Dedifferentiated amniotic fluid mesenchymal stem cell (primary cell): ENCODE measurements around the gene CLEC7A.

Experiments used
- DNase-seq: peaks from one replicate; pipeline ENCODE4 v3.0.0-alpha.2; 2016; ENCODE audit errors: extremely low spot score

The CLEC7A gene

DNA sequence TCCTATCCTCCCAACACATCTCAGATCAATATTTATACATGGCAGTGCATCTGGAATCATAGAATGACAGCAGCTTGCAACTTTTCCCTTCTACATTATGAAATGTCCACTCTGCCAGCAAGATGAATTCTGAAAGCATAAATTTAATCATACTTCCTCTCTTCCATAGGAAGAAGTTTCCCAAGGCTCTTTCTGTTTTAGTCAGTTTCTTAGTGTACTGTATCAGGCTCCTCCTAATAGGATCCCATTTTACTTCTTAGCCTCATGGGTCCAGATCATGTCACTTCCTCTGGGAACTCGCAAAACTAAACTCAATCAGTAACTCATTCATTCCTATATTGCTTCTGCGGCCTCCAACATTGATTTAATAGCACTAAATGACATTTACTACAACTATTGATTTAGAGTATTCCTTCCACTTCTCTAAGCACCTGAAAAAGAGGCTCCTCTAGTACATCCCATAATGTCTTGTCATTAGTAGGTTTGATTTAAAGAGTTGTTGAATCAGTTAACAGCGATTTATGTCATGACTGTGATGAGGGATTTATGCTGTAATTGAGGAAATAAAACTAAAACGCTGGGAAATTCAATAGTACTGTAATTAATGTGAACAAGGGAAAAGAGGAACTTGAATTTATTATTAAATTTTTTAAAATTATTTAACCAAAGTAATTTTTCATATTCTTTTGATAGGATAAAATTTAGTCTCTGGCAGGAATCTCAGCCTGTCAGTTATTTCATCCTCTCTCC, 35.2 kb downstream of the CLEC7A start:
- no peak for DNase-seq

DNA sequence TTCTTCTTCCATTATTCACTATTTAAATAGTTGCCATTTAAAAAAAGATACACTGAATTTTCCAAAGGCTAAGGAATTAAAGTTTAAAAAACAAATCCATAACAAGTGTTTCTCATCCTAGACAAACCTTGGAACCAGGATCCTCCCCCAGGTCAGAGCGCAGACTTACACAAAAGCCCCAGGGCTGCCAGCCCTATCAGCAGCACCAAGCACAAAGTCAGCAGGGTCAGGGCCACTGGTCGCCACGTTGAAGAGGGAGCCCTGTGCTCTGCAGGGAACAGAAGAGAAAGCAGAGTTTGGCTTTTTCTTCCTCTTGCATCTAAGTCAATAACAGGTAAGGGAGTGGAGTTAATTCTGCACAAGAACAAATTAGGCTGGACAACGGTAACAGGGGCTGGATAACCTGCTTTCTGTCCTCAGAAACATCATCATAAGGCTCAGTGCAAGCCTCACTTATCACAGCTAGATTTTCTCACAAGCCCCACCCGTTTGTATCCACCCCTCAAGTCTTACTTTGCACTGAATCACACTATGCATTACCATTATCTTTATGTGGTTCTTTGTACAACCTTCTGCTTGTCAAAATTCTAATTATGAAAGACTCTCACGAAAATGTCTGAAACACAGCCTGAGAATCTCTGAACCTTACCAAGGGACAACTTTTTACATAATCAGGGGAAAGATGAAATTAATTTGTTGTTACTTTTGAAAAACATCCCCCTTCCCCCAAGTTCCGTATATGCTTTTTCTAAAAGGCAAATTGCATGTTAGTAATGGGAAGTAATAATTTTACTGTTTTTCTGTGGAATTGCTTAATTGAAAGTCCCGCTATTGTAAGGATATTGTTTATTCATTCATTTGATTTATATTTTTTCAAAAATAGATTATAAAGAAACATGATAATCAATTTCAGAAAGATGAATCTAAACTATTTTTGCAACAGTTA, 40.8 kb downstream of the CLEC7A start:
- DNase-seq = no peak

DNA sequence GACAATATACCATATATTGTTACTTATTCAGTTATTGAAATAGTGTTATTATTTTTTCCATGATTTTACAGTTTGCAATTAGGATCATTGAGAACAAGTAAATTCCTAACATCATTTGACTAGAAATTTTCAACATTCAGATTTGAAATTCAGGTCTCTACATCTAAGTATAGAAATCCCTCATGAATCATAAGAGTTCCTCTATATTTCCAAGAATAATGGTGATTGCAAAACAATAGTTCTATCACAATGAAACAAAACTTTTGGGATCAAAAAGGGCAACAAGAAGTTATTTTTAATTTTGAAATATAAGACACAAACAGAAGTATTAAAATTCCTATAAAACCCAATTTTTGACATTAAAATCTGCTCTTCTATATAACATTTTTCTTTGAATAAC, 42.0 kb downstream of the CLEC7A start:
- DNase-seq = no peak

DNA sequence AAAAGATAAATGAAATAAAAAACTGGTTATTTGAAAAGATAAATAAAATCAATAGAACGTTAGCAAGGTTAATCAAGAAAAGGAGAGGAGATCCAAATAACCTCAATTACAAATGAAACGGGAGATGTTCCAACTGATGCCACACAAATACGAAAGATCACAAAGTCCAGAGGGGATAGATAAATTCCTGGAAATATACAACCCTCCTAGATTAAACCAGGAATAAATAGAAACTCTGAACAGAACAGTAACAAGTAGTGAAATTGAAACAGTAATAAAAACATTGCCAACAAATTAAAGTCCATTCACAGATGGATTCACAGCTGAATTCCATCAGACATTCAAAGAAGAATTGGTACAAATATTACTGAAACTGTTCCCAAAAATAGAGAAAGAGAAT, 43.6 kb downstream of the CLEC7A start:
- no peak for DNase-seq

DNA sequence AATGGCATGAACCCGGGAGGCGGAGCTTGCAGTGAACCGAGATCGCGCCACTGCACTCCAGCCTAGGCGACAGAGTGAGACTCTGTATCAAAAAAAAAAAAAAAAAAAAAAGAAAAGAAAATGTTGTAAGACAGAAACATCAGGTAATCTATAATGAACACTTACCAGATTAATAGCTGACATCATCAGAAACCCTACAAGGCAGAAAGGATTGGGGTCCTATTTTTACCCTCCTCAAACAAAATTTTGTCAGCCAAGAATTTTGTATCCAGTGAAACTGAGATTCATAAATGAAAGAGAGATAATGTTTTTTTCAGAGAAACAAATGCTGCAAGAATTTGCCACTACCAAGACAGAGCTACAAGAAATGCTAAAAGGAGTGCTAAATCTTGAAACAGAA, 45.3 kb downstream of the CLEC7A start:
- DNase-seq = no peak

DNA sequence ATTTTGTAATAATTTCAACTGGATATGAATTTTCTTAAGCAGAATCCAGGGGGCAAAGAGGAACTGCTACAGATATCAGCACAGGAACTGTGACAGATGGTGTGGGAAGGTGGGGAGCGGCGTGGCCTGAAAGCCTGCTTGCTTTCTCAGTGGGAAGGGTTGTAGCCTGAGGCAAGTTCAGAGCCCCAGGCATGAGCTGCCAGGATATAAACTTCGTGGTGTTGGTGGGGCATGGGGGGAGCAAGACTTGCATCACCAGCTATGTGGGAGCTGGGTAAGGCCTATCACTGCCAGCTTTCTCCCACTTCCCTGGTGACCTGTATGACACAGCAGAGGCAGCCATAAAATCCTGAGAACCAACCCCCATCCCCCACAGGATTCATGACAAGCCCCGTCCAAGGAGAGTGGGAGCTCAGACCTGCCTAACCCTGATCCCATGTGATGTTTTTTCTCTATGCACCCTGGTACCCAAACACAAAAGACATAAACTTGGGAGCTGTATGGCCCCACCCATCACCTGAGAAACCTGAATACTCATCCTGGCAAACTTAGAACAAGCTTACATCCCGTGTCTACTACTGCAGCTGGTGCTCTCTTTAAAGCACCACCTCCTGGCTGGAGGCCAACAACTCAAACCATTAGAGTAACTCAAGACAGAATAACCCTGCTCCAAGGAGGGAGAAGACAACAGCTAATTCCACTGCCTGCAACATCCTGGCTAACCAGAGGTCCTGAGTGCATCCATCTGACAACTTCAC, 47.7 kb downstream of the CLEC7A start:
- DNase-seq = no peak

DNA sequence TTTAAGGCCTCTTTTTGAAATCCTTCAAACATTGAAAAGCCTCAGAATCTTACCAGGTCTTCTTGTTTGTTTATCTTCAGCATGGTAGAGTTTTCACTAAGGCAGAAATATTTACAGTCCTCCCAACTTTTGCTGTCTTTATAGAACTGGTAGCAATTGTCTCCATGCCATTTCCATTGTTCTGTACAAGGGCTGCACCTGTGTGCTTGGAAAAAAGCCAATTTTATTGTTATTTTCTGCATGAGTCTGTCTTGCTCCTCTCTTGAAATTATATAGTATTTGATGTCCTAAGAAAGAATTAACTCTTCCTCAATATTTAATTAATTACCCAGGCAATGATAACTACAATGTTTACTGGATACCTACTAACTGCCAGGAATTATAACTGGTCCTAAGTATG, 54.5 kb downstream of the CLEC7A start:
- no peak for DNase-seq

DNA sequence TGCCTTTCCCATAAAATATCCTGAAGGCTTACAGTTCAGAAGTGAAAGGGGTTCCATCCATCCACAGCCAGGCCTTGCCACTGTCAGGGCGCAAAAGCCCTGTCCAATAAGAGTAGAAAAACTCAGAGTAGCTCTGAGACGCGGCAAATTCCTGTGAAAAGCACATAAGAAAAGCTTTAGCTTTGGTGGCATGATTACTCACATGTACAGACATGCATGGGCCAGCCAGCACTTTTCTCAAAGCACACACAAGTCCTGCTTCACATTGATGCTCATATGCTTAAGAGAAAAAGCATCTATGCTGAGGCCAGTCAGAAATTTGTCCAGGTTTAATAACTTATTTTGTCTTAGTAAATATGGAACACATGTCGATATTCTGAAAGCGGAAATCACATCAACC, 56.7 kb downstream of the CLEC7A start:
- DNase-seq = no peak

DNA sequence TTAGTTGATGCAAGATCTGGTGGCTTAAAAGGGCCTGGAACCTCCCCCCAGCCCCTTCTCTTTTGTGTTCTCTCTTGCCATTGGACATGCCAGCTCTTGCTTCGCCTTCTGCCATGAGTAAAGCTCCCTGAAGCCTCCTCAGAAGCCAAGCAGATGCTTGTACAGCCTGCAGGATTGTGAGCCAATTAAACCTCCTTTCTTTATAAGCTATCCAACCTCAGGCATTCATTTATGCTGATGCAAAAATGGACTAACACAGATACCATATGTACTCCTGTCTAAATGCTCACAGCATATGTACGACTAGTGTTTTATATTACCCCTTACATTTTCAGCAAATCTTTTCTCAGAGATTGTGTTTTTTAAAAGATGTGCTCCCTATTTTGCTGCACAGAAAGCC, 57.9 kb downstream of the CLEC7A start:
- DNase-seq = no peak

DNA sequence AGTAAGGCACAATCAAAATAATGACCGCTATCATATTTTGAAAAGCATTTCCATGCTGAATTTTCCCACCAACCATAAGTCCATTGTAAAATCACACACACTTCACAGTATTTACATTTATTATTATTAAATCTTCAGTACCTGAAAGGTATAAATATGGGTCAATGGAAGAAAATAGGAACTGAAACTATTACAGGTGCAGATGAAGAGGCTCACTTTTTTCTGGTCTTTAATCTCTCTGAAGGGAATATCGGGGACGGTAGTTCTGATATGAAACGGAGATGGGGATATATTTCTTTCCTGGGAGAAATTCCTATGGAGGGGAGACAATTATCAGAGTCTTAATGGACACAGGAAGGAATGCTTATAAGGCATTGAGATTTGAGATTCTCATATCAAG, 59.6 kb downstream of the CLEC7A start:
- DNase-seq = no peak

DNA sequence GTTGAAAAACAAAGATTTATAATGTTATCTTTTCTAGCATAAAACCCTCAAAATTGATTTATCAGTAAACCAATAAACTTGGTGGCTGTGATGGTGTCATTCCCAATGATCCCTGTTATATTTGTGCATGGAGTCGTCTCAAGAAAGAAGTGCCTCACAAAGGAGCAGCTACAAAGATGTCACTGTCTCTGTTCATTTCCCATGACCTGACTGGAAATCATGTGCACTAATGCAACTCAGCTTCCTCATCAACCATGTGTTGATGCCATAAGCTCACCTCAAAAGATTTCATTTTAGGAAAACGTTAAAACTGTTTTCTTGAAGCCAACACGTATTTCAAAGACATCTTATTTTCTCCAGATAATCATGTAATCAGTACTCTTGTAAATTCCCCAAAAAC, 60.0 kb downstream of the CLEC7A start:
- DNase-seq = no peak

DNA sequence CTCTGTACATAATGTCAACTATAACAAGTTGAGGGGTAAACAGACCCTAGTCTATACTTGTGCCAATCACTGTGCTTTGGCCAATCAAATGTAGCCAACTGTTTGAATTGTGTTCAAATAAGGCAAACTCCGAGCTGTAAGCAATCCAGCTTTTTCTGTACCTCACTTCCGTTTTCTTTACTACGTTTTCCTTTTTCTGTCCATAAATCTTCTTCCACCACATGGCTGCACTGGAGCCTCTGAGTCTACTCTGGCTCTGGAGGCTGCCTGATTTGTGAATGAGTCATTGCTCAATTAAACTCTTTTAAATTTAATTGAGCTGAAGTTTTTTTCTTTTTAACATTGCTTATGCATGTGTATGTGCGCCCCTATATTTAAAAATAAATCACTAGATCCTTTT, 60.9 kb downstream of the CLEC7A start:
- no peak for DNase-seq

DNA sequence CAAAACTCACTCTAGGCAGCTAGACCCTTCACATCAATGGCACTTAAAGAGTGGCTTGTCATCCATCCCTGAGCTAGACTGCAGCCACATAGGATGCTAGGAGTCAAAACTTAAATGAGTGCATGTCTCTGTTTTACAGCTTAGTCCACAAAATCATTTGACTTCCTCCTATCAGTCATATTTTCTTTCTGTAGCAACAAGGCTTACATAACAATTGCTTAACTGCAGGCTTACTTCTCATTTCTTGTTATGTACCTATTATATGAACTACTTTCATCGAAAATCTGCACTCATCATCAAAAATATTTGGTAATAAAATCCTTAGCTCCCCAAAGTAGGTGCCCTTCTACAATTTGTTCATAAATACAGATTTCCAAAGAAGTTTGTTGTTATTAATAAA, 61.4 kb downstream of the CLEC7A start:
- DNase-seq = no peak

DNA sequence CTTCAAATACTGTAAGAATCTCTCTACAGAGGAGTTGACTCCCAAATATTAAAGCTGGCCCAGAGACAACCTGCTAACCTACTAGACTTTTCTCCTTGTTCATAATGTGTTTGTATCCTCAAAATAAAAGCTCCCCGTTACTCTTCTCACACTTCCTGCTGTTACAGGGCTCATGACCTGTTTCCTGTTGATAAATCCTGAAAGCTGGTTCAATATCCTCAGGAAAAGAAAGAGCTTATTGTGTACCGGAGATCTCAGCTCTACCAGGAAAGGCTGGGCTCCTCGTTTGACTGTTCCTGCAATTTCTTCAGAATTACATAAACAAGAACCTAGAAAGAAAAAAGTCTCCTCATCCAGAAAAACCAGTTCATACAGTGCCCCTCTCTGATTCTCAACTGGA, 62.1 kb downstream of the CLEC7A start:
- no peak for DNase-seq

DNA sequence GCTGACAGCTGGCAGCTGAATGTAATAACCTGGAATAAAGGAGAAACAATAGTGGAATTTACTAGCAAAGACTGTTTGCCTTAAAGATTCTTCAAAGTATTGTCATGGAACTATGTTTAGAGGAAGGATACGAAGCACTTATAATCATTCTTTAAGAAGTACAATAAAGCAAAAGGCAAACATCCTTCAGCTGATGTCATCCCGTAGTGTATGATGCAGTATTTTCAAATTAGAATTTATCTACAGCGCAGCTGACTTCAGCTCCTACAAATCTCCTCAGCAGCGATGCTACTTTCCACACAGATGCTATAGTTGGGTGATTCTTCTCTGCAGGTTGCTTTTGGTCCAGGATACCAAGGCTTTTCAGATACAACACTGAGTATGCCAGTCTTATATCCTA, 62.7 kb downstream of the CLEC7A start:
- DNase-seq = no peak
